ENCODE data around the gene WDFY4. TPM values are rescaled to one million over a fixed set of nuclear protein-coding genes. Genes with fewer than 3 reads are reported as not detected.
"Not testable (repeated sequence)": the region's sequence is repeated elsewhere in the genome, so short reads cannot be mapped to it uniquely, and the experiment has no call there.

Gene WDFY4
- total RNA-seq, 4 donors from 2014 or later: 5.0 to 16.5 (median 8.8) TPM

- Histone ChIP-seq H3K9me3 (peaks cover 0 to 16% (median 2%) of the 10 kb centered on the region in 4 donors), H3K4me3 (no peak overlapping the region), H3K36me3 (no peaks in the 10 kb centered on the region), H3K27ac (no peak overlapping the region), H3K4me1 (peaks cover 0 to 6% (median 0%) of the 10 kb centered on the region in 4 donors), H3K27me3 (no peaks in the 10 kb centered on the region)
- TF ChIP-seq CTCF (IDR thresholded peaks at IDR 0.05): no peak
- no peak for TF ChIP-seq EP300 (IDR thresholded peaks at IDR 0.05)
- no peak for TF ChIP-seq POLR2A (IDR thresholded peaks at IDR 0.05)
- DNase-seq (ENCODE audit: low spot score in 2 of 2): no peak
- WGBS, 2 donors: 83 to 85% methylated on average over 4 of the region's 4 CpGs
These were observed 46.5 kb upstream of the WDFY4 start for GRCh38 chr10:48638158-48638557.

- 73 to 82% methylated on average over 4 of the region's 4 CpGs for WGBS, 2 donors
- no peaks in the 10 kb centered on the region for H3K27me3 ChIP-seq
- H3K4me1 ChIP-seq: peaks cover 0 to 3% (median 0%) of the 10 kb centered on the region in 4 donors
- H3K4me3 ChIP-seq: no peak overlapping the region
- no peak for DNase-seq (ENCODE audit: low spot score in 2 of 2)
- H3K9me3 ChIP-seq: peaks cover 0 to 16% (median 2%) of the 10 kb centered on the region in 4 donors
- no peaks in the 10 kb centered on the region for H3K36me3 ChIP-seq
- H3K27ac ChIP-seq: peak overlapping the region in 2 of 4 donors; percentile 11 to 25
- TF ChIP-seq POLR2A (IDR thresholded peaks at IDR 0.05): no peak
- TF ChIP-seq CTCF (IDR thresholded peaks at IDR 0.05): no peak
These were observed 45.7 kb upstream of the WDFY4 start for GRCh38 chr10:48638739-48639527.

GRCh38 chr10:48639632-48640031, 45.0 kb upstream of the WDFY4 start:
- H3K9me3 ChIP-seq: peaks cover 0 to 16% (median 2%) of the 10 kb centered on the region in 4 donors
- 62% methylated on average over 1 of the region's 1 CpG for whole genome bisulfite sequencing, 2 donors
- no peaks in the 10 kb centered on the region for H3K27me3 ChIP-seq
- DNase-seq (ENCODE audit: low spot score in 2 of 2): no peak
- H3K36me3 ChIP-seq: no peaks in the 10 kb centered on the region
- no peak for TF ChIP-seq POLR2A (IDR thresholded peaks at IDR 0.05)
- TF ChIP-seq CTCF (IDR thresholded peaks at IDR 0.05): no peak
- TF ChIP-seq EP300 (IDR thresholded peaks at IDR 0.05): no peak
- no peaks in the 10 kb centered on the region for H3K4me1 ChIP-seq
- peak overlapping the region in 2 of 4 donors; percentile 11 to 25 for H3K27ac ChIP-seq
- H3K4me3 ChIP-seq: no peak overlapping the region

- Histone ChIP-seq H3K9me3 (peaks cover 0 to 16% (median 2%) of the 10 kb centered on the region in 4 donors), H3K36me3 (no peaks in the 10 kb centered on the region), H3K4me1 (no peaks in the 10 kb centered on the region), H3K27ac (no peak overlapping the region), H3K4me3 (no peak overlapping the region), H3K27me3 (no peaks in the 10 kb centered on the region)
- WGBS, 2 donors: 56 to 65% methylated on average over 1 of the region's 1 CpG
- DNase-seq (ENCODE audit: low spot score in 2 of 2): no peak
- TF ChIP-seq EP300 (IDR thresholded peaks at IDR 0.05): no peak
- TF ChIP-seq CTCF (IDR thresholded peaks at IDR 0.05): no peak
- no peak for TF ChIP-seq POLR2A (IDR thresholded peaks at IDR 0.05)
These were observed 44.3 kb upstream of the WDFY4 start for GRCh38 chr10:48640326-48640725.

- WGBS, 2 donors: 88 to 96% methylated on average over 4 of the region's 4 CpGs
- H3K27ac ChIP-seq; H3K4me1 ChIP-seq; H3K4me3 ChIP-seq; DNase-seq (ENCODE audit: low spot score in 2 of 2); H3K36me3 ChIP-seq; H3K27me3 ChIP-seq: not testable (repeated sequence)
- peaks cover 0 to 16% (median 2%) of the 10 kb centered on the region in 4 donors for H3K9me3 ChIP-seq
These were observed 43.5 kb upstream of the WDFY4 start for GRCh38 chr10:48641099-48641690.
